Measurements from ENCODE around the gene IQCK. TPM values are rescaled to one million over a fixed set of nuclear protein-coding genes. Genes with fewer than 3 reads are reported as not detected.

IQCK gene
- total and polyA plus RNA-seq, 3 donors from 2014 or later = 77.8 to 102 (median 91.3) TPM

- Histone ChIP-seq H3K4me1 (peaks cover 18% of the 10 kb centered on the region), H3K27me3 (no peaks in the 10 kb centered on the region), H3K4me3 (no peak overlapping the region), H3K27ac (peak overlapping the region in 1 of 2 donors; percentile 35), H3K9me3 (no peaks in the 10 kb centered on the region), H3K36me3 (ENCODE audit: low read depth, missing control alignments) (no peaks in the 10 kb centered on the region)
- intact Hi-C loops (cut with DNase I; ENCODE audit: low total_unique reads) = no loop called here
- DNase-seq = no peak
- 94 to 95% methylated on average over 3 of the region's 3 CpGs for WGBS, 2 donors
- TF ChIP-seq, protein P1, sequence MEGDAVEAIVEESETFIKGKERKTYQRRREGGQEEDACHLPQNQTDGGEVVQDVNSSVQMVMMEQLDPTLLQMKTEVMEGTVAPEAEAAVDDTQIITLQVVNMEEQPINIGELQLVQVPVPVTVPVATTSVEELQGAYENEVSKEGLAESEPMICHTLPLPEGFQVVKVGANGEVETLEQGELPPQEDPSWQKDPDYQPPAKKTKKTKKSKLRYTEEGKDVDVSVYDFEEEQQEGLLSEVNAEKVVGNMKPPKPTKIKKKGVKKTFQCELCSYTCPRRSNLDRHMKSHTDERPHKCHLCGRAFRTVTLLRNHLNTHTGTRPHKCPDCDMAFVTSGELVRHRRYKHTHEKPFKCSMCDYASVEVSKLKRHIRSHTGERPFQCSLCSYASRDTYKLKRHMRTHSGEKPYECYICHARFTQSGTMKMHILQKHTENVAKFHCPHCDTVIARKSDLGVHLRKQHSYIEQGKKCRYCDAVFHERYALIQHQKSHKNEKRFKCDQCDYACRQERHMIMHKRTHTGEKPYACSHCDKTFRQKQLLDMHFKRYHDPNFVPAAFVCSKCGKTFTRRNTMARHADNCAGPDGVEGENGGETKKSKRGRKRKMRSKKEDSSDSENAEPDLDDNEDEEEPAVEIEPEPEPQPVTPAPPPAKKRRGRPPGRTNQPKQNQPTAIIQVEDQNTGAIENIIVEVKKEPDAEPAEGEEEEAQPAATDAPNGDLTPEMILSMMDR (IDR thresholded peaks at IDR 0.05) = no peak
- TF ChIP-seq POLR2A (IDR thresholded peaks at IDR 0.05) = no peak
Measured at GRCh38 chr16:19755268-19755667, 37.2 kb downstream of the IQCK start.

DNA sequence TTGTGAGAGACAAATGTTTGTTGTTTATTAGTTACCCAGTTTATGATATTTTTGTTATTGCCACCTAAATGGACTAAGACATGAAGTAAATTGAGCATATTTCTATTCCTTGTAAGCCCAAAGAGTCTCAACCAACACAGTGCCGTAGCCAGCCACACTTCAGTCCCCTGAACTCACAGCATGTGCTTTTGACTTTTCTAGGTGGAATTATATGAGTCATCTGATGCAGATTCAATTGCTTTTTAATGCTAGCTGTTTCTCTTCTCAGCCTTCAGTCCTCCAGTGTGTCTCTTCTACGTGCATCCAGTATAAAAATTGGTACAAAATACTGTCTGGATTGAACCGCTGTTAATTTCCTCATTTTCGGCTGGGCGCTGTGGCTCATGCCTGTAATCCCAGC lies 39.0 kb downstream of the IQCK start:
- Histone ChIP-seq H3K9me3 (no peaks in the 10 kb centered on the region), H3K27ac (no peak overlapping the region), H3K27me3 (no peaks in the 10 kb centered on the region), H3K4me1 (peaks cover 18% of the 10 kb centered on the region), H3K4me3 (no peak overlapping the region), H3K36me3 (ENCODE audit: low read depth, missing control alignments) (no peaks in the 10 kb centered on the region)
- DNase-seq = no peak
- intact Hi-C loops (cut with DNase I; ENCODE audit: low total_unique reads) = no loop called here
- no peak for TF ChIP-seq POLR2A (IDR thresholded peaks at IDR 0.05)
- TF ChIP-seq, protein P1 (IDR thresholded peaks at IDR 0.05) = no peak
- WGBS, 2 donors = 84 to 85% methylated on average over 5 of the region's 5 CpGs

GRCh38 chr16:19757762-19758595 lies 39.9 kb downstream of the IQCK start:
- intact Hi-C loops (cut with DNase I; ENCODE audit: low total_unique reads) = no loop called here
- Histone ChIP-seq H3K36me3 (ENCODE audit: low read depth, missing control alignments) (no peaks in the 10 kb centered on the region), H3K4me1 (peaks cover 15% of the 10 kb centered on the region), H3K4me3 (no peak overlapping the region), H3K27me3 (no peaks in the 10 kb centered on the region), H3K27ac (no peak overlapping the region), H3K9me3 (no peaks in the 10 kb centered on the region)
- no peak for DNase-seq
- WGBS, 2 donors = 29 to 45% methylated on average over 8 of the region's 8 CpGs
- no peak for TF ChIP-seq POLR2A (IDR thresholded peaks at IDR 0.05)
- TF ChIP-seq, protein P1 (IDR thresholded peaks at IDR 0.05) = no peak

- no peak for TF ChIP-seq POLR2A (IDR thresholded peaks at IDR 0.05)
- TF ChIP-seq, protein P1 (IDR thresholded peaks at IDR 0.05) = no peak
- H3K4me3 ChIP-seq = no peak overlapping the region
- H3K27ac ChIP-seq = no peak overlapping the region
- WGBS, 2 donors = 94 to 95% methylated on average over 7 of the region's 7 CpGs
- no peaks in the 10 kb centered on the region for H3K27me3 ChIP-seq
- intact Hi-C loops (cut with DNase I; ENCODE audit: low total_unique reads) = no loop called here
- no peaks in the 10 kb centered on the region for H3K9me3 ChIP-seq
- DNase-seq = no peak
- no peaks in the 10 kb centered on the region for H3K36me3 ChIP-seq (ENCODE audit: low read depth, missing control alignments)
- H3K4me1 ChIP-seq = peaks cover 15% of the 10 kb centered on the region
Measured at GRCh38 chr16:19760356-19761060, 42.4 kb downstream of the IQCK start.

Measured in testis (tissue), 3 donors.